Ishikawa (cell line): ENCODE results near the gene GRID2.

Experiments
- CEBPB ChIP-seq: IDR thresholded peaks from 2 replicates; pipeline ENCODE4 v1.6.1; 2012
- CREB1 ChIP-seq: IDR thresholded peaks from 2 replicates; pipeline ENCODE4 v1.6.1; 2012; ENCODE audit warnings: low read depth
- EGR1 ChIP-seq: IDR thresholded peaks from 2 replicates; pipeline ENCODE4 v1.6.1; 2012
- EP300 ChIP-seq: IDR thresholded peaks from 2 replicates; pipeline ENCODE4 v1.6.1; 2012; ENCODE audit warnings: borderline replicate concordance
- MAX ChIP-seq: IDR thresholded peaks from 2 replicates; pipeline ENCODE4 v1.6.1; 2012
- NFIC ChIP-seq: IDR thresholded peaks from 2 replicates; pipeline ENCODE4 v1.6.1; 2012
- REST ChIP-seq: IDR thresholded peaks from 2 replicates; pipeline ENCODE4 v1.6.1; 2012; ENCODE audit warnings: low read depth, mild to moderate bottlenecking
- TEAD4 ChIP-seq: IDR thresholded peaks from 2 replicates; pipeline ENCODE4 v1.6.1; 2012
- ZBTB7A ChIP-seq: IDR thresholded peaks from 2 replicates; pipeline ENCODE4 v1.6.1; 2012; ENCODE audit warnings: low read depth

- TF ChIP-seq MAX (no peak), REST (no peak), ZBTB7A (no peak), EP300 (no peak), CREB1 (no peak), CEBPB (no peak), EGR1 (no peak), NFIC (no peak), TEAD4 (no peak)
These were observed 1265.0 kb downstream of the GRID2 start for GRCh38 chr4:93568758-93569157.
